NCI-H1417 (cell line): Measurements from ENCODE around the gene PCSK2.

ENCODE experiments used
- DNase-seq, 3 experiments: peaks; one replicate each; lab custom pipeline; 2025; lab: John Stamatoyannopoulos, UW

Gene PCSK2

DNA sequence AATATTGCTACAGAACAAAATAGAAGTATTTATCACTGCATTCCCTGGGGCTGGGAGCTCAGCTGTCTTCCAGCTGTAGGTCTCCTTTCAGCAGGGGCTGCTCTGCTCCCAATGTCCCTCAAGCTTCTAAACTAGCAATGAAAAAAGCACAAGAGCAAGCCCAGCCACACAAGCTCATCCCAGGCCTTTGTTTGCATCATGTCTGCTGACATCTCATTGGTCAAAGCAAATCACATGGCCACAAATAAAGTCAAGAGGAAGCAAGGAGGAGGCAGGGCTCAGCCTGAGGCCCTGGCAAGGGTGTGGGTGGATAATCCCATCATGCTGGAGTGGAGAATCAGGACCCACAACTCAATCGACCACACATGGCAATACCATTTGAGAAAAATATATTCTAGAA lies 306.6 kb downstream of the PCSK2 start:
- DNase-seq: peak; percentile 14 to 52 (median 35)

DNA sequence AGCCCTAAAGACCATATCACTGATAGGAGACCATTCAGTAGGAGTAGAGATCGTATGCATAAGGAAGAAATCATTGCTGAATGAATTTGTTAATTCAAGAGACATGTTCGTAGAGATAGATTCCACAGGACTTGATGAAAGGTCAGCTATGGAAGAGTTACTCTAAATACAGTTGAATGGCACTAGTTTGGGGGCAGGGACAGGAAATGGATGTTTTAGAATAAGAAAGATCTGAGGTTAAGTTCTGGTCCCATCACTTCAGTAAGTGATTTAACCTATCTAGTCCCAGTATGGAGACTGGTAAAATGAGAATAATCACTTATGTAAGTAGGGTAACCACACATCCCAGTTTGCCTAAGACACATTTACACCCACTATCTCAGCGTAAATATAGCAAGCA lies 307.2 kb downstream of the PCSK2 start:
- no peak for DNase-seq
